Suprapubic skin (tissue), 4 donors: Measurements from ENCODE around the gene TRIM41. TPM values are rescaled to one million over a fixed set of nuclear protein-coding genes. Genes with fewer than 3 reads are reported as not detected.
A peak's percentile ranks its signal among the peaks of the same experiment; 100 is the strongest.

ENCODE experiments used
- DNase-seq, 2 donors: peaks; one replicate each; pipeline ENCODE4 v3.0.0-alpha.2; 2019; ENCODE audit warnings: low spot score in 2 of 2
- H3K27ac ChIP-seq: fragments of 200-600 bp; sonication (generic); one replicate; pipeline ENCODE4 v1.5.1; 2019
- H3K27me3 ChIP-seq: fragments of 200-600 bp; sonication (generic); one replicate; pipeline ENCODE4 v1.5.1; 2019
- H3K36me3 ChIP-seq: fragments of 200-600 bp; sonication (generic); one replicate; pipeline ENCODE4 v1.5.1; 2019
- H3K4me1 ChIP-seq: fragments of 200-600 bp; sonication (generic); one replicate; pipeline ENCODE4 v1.5.1; 2019
- H3K4me3 ChIP-seq: fragments of 200-600 bp; sonication (generic); one replicate; pipeline ENCODE4 v1.5.1; 2019; ENCODE audit warnings: mild to moderate bottlenecking
- H3K9me3 ChIP-seq: fragments of 200-600 bp; sonication (generic); one replicate; pipeline ENCODE4 v1.5.1; 2019
- CTCF ChIP-seq, 2 donors: fragments of 200-600 bp in 1 of 2; fragments of 450-650 bp in 1 of 2; sonication (generic) in 1 of 2; IDR thresholded peaks; one replicate each; pipeline ENCODE4 v1.5.1; 2016 to 2019; ENCODE audit warnings: antibody characterized with exemption in 2 of 2, mild to moderate bottlenecking in 1 of 2, moderate library complexity in 1 of 2
- EP300 ChIP-seq: sonication (generic); formaldehyde crosslinking; IDR thresholded peaks from one replicate; pipeline ENCODE4 v1.6.1; 2017; ENCODE audit warnings: antibody characterized with exemption
- POLR2A ChIP-seq, 2 donors: fragments of 450-650 bp; IDR thresholded peaks; one replicate each; pipeline ENCODE4 v1.6.1; 2017; ENCODE audit warnings: antibody characterized with exemption in 2 of 2, mild to moderate bottlenecking in 2 of 2, moderate library complexity in 2 of 2
- POLR2AphosphoS5 ChIP-seq, 3 donors: sonication (generic); formaldehyde crosslinking; IDR thresholded peaks; one replicate each; pipeline ENCODE4 v1.6.1; 2017; ENCODE audit warnings: antibody characterized with exemption in 3 of 3
- WGBS: methylation state at CpG from one replicate; pipeline ENCODE4 v1.1.5; 2018; 5-methylcytosine and 5-hydroxymethylcytosine counted together
- total RNA-seq, 4 donors: library from RNA; depleted of rRNA; stranded (reverse); fragments of >200 nt; gene quantifications; one replicate each; pipeline ENCODE4 v1.1.0, GENCODE V29; 2016

TRIM41 gene
- total RNA-seq, 4 donors from 2014 or later, result 13.3 to 23.3 (median 16.2) TPM

GRCh38 chr5:181217111-181217802 lies 5.8 kb upstream of the TRIM41 start:
- no peak for DNase-seq
- peak overlapping the region; percentile 66 for H3K27ac ChIP-seq
- no peaks in the 10 kb centered on the region for H3K27me3 ChIP-seq
- WGBS, result 1% methylated on average over 29 of the region's 46 CpGs
- H3K36me3 ChIP-seq, result no peaks in the 10 kb centered on the region
- no peak for TF ChIP-seq POLR2AphosphoS5 (IDR thresholded peaks at IDR 0.05)
- TF ChIP-seq EP300, result no peak
- no peak for TF ChIP-seq CTCF (IDR thresholded peaks at IDR 0.05)
- TF ChIP-seq POLR2A (IDR thresholded peaks at IDR 0.05), result no peak
- peaks cover 32% of the 10 kb centered on the region for H3K4me1 ChIP-seq
- H3K4me3 ChIP-seq, result peak overlapping the region; percentile 46
- H3K9me3 ChIP-seq, result no peaks in the 10 kb centered on the region

GRCh38 chr5:181217803-181218062 lies 5.3 kb upstream of the TRIM41 start:
- TF ChIP-seq POLR2A (IDR thresholded peaks at IDR 0.05), result no peak
- TF ChIP-seq EP300, result no peak
- TF ChIP-seq POLR2AphosphoS5 (IDR thresholded peaks at IDR 0.05), result no peak
- no peak for TF ChIP-seq CTCF (IDR thresholded peaks at IDR 0.05)
- no peaks in the 10 kb centered on the region for H3K36me3 ChIP-seq
- 2% methylated on average over 8 of the region's 13 CpGs for WGBS
- H3K27me3 ChIP-seq, result no peaks in the 10 kb centered on the region
- DNase-seq, result no peak
- H3K4me3 ChIP-seq, result peak overlapping the region; percentile 46
- H3K9me3 ChIP-seq, result no peaks in the 10 kb centered on the region
- peaks cover 32% of the 10 kb centered on the region for H3K4me1 ChIP-seq
- peak overlapping the region; percentile 66 for H3K27ac ChIP-seq

GRCh38 chr5:181218795-181219124 lies 4.3 kb upstream of the TRIM41 start:
- Histone ChIP-seq H3K27ac (peak overlapping the region; percentile 66), H3K4me3 (peak overlapping the region; percentile 46), H3K27me3 (no peaks in the 10 kb centered on the region), H3K9me3 (no peaks in the 10 kb centered on the region), H3K36me3 (no peaks in the 10 kb centered on the region), H3K4me1 (peaks cover 33% of the 10 kb centered on the region)
- 22% methylated on average over 10 of the region's 10 CpGs for WGBS
- no peak for TF ChIP-seq POLR2AphosphoS5 (IDR thresholded peaks at IDR 0.05)
- no peak for TF ChIP-seq EP300
- TF ChIP-seq POLR2A (IDR thresholded peaks at IDR 0.05), result no peak
- no peak for TF ChIP-seq CTCF (IDR thresholded peaks at IDR 0.05)
- no peak for DNase-seq

GRCh38 chr5:181219262-181220177 lies 3.6 kb upstream of the TRIM41 start:
- TF ChIP-seq CTCF (IDR thresholded peaks at IDR 0.05) (no peak), EP300 (no peak), POLR2A (IDR thresholded peaks at IDR 0.05) (no peak), POLR2AphosphoS5 (IDR thresholded peaks at IDR 0.05) (no peak)
- H3K27ac ChIP-seq, result no peak overlapping the region
- H3K9me3 ChIP-seq, result no peaks in the 10 kb centered on the region
- WGBS, result 74% methylated on average over 49 of the region's 49 CpGs
- H3K27me3 ChIP-seq, result no peaks in the 10 kb centered on the region
- H3K4me1 ChIP-seq, result peaks cover 41% of the 10 kb centered on the region
- no peak overlapping the region for H3K4me3 ChIP-seq
- no peaks in the 10 kb centered on the region for H3K36me3 ChIP-seq
- no peak for DNase-seq

GRCh38 chr5:181220178-181220515 lies 2.9 kb upstream of the TRIM41 start:
- Histone ChIP-seq H3K27me3 (no peaks in the 10 kb centered on the region), H3K9me3 (no peaks in the 10 kb centered on the region), H3K36me3 (no peaks in the 10 kb centered on the region), H3K27ac (no peak overlapping the region), H3K4me1 (peaks cover 47% of the 10 kb centered on the region), H3K4me3 (no peak overlapping the region)
- TF ChIP-seq EP300, result no peak
- no peak for TF ChIP-seq POLR2AphosphoS5 (IDR thresholded peaks at IDR 0.05)
- no peak for TF ChIP-seq POLR2A (IDR thresholded peaks at IDR 0.05)
- TF ChIP-seq CTCF (IDR thresholded peaks at IDR 0.05), result no peak
- 97% methylated on average over 10 of the region's 10 CpGs for WGBS
- DNase-seq, result no peak
